Epithelial cell of esophagus (primary cell): ENCODE results near the gene MBTD1.

ENCODE experiments used
- DNase-seq: peaks from one replicate; pipeline ENCODE4 v3.0.0; 2010; ENCODE audit warnings: low read depth
- H3K4me3 ChIP-seq: 2 replicates; pipeline ENCODE4 v1.5.1; 2011; ENCODE audit warnings: mild to moderate bottlenecking, low read length, control low read depth
- TF ChIP-seq, protein P1 (sequence below): IDR thresholded peaks from 2 replicates; pipeline ENCODE4 v1.5.1; 2011; ENCODE audit warnings: low read depth, mild to moderate bottlenecking, low read length, control low read depth, inconsistent platforms; ENCODE audit not compliant: insufficient read depth; ENCODE audit errors: missing control alignments

MBTD1 gene

GRCh38 chr17:51255673-51256072, 4.2 kb downstream of the MBTD1 start:
- TF ChIP-seq, protein P1, sequence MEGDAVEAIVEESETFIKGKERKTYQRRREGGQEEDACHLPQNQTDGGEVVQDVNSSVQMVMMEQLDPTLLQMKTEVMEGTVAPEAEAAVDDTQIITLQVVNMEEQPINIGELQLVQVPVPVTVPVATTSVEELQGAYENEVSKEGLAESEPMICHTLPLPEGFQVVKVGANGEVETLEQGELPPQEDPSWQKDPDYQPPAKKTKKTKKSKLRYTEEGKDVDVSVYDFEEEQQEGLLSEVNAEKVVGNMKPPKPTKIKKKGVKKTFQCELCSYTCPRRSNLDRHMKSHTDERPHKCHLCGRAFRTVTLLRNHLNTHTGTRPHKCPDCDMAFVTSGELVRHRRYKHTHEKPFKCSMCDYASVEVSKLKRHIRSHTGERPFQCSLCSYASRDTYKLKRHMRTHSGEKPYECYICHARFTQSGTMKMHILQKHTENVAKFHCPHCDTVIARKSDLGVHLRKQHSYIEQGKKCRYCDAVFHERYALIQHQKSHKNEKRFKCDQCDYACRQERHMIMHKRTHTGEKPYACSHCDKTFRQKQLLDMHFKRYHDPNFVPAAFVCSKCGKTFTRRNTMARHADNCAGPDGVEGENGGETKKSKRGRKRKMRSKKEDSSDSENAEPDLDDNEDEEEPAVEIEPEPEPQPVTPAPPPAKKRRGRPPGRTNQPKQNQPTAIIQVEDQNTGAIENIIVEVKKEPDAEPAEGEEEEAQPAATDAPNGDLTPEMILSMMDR, result no peak
- H3K4me3 ChIP-seq, result no peak overlapping the region
- DNase-seq, result no peak

DNA sequence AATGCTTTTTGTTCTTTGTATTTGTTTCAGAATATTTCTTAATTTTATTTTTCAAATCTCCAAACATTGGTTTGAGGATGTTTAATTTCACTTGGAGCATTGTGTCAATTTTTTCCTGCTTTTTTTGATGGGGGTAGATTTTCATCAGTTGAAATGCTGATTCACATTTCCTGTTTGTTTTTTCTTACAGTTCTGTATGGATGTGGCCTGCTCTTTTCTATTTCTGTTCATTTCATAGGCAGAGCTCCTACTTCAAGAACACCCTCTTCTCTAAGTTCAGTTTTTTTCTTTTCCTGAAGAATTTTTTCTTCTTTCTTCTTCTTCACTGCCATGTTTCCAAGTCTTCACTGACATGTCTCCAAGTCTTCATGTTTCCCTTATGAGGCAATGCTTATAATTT, 8.8 kb downstream of the MBTD1 start:
- no peak for DNase-seq
- TF ChIP-seq, protein P1, result no peak

GRCh38 chr17:51250314-51250840, 9.5 kb downstream of the MBTD1 start:
- H3K4me3 ChIP-seq, result no peak overlapping the region
- TF ChIP-seq, protein P1, result no peak
- DNase-seq, result no peak

More for the DNA sequence above, 8.8 kb downstream of the MBTD1 start:
- no peak overlapping the region for H3K4me3 ChIP-seq

DNA sequence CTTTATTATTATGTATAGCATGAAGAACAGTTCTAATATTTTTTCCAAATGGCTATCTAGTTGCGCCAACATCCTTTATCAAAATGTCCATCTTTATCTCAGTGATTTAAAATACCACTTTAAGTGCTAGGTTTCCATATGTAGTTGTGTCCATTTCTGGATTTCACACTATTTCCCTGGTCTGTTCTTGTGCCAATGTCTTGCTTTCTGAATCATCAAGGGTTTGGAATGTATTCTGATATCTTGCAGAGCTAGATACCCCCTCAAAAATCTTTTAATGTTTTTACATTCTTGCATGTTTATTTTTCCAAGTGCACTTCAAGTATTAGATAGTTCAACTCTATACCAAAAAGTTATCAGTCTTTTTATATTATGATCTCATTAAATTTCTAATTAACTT, 14.3 kb downstream of the MBTD1 start:
- TF ChIP-seq, protein P1, result no peak
- H3K4me3 ChIP-seq, result no peak overlapping the region
- DNase-seq, result no peak

DNA sequence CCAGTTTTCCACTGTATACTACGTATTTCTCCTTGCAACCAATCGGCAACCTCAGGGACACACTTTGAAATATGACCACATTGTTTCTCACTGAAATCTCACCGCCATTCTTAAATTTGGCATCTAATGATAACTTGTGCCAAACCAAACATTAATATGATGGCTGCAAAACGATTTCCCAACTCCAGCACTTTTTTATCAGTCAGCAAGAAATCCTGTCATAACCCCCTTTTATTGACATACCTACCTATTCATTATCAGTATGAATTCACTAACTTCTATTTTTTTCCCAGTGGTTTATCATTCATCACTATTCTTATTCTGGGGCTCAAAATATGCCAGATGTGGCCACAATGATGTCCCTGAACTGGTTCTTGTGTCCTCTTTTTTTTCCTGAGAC, 15.8 kb downstream of the MBTD1 start:
- TF ChIP-seq, protein P1, result no peak
- no peak for DNase-seq
- H3K4me3 ChIP-seq, result no peak overlapping the region

GRCh38 chr17:51240275-51240674, 19.6 kb downstream of the MBTD1 start:
- TF ChIP-seq, protein P1, result no peak
- no peak overlapping the region for H3K4me3 ChIP-seq
- no peak for DNase-seq

GRCh38 chr17:51238255-51238887, 21.5 kb downstream of the MBTD1 start:
- no peak for DNase-seq
- no peak overlapping the region for H3K4me3 ChIP-seq
- TF ChIP-seq, protein P1, result no peak
